GM19452 (cell line): ENCODE data around the gene UBXN7.
"Not testable (repeated sequence)": the region's sequence is repeated elsewhere in the genome, so short reads cannot be mapped to it uniquely, and the experiment has no call there.

ENCODE experiments used
- ATAC-seq: cut with Tn5 transposase; IDR thresholded peaks from one replicate; pipeline ENCODE4 v1.9.1; 2021; ENCODE audit not compliant: unreplicated experiment

UBXN7 gene

GRCh38 chr3:196357905-196358304 lies 74.3 kb downstream of the UBXN7 start:
- ATAC-seq: no peak

- no peak for ATAC-seq
These were observed 75.7 kb downstream of the UBXN7 start for GRCh38 chr3:196356556-196356955.

DNA sequence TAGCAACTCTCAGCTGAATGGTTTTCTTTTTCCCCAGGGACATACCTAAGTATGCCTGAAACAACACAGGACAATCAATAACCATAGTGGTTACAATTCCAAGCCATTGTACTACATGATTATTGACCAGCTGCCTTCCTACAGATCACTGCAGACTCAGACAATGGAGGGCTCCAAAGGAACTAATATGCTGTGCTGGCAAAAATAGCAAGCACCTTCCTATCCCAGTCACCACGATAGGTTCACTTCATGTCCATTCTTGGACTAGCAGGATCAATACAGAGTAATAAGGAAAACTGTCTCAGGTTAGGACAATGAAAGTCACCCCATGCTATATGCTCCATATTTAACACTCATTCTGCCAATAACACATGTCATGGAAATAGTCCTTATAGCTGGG lies 76.6 kb downstream of the UBXN7 start:
- ATAC-seq: no peak

- ATAC-seq: no peak
These were observed 78.1 kb downstream of the UBXN7 start for GRCh38 chr3:196354132-196354531.

- no peak for ATAC-seq
These were observed 80.7 kb downstream of the UBXN7 start for GRCh38 chr3:196351541-196351940.

- ATAC-seq: no peak
These were observed 82.2 kb downstream of the UBXN7 start for GRCh38 chr3:196350067-196350466.

- no peak for ATAC-seq
These were observed 83.5 kb downstream of the UBXN7 start for GRCh38 chr3:196348698-196349097.

GRCh38 chr3:196344663-196345062 lies 87.6 kb downstream of the UBXN7 start:
- ATAC-seq: no peak

- not testable (repeated sequence) for ATAC-seq
These were observed 88.3 kb downstream of the UBXN7 start for GRCh38 chr3:196343917-196344316.

GRCh38 chr3:196341137-196341536 lies 91.1 kb downstream of the UBXN7 start:
- no peak for ATAC-seq

GRCh38 chr3:196340466-196340865 lies 91.8 kb downstream of the UBXN7 start:
- ATAC-seq: no peak

- ATAC-seq: no peak
These were observed 92.6 kb downstream of the UBXN7 start for GRCh38 chr3:196339493-196340254.

- no peak for ATAC-seq
These were observed 93.2 kb downstream of the UBXN7 start for GRCh38 chr3:196339044-196339443.

GRCh38 chr3:196336319-196337145 lies 95.7 kb downstream of the UBXN7 start:
- no peak for ATAC-seq

GRCh38 chr3:196335503-196335948 lies 96.7 kb downstream of the UBXN7 start:
- no peak for ATAC-seq

DNA sequence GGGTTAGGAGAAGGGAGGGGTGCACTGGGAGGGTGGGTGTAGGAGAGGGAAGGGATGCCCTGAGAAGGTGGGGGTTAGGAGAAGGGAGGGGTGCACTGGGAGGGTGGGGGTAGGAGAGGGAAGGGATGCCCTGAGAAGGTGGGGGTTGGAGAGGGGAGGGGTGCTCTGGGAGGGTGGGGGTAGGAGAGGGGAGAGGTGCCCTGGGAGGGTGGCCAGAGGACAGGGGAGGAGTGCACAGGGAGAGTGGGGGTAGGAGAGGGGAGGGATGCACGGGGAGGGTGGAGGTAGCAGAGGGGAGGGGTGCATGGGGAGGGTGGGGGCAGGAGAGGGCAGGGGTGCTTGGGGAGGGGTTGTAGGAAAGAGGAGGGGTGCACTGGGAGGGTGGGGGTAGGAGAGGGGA lies 97.2 kb downstream of the UBXN7 start:
- ATAC-seq: no peak

- no peak for ATAC-seq
These were observed 100.1 kb downstream of the UBXN7 start for GRCh38 chr3:196332168-196332567.

DNA sequence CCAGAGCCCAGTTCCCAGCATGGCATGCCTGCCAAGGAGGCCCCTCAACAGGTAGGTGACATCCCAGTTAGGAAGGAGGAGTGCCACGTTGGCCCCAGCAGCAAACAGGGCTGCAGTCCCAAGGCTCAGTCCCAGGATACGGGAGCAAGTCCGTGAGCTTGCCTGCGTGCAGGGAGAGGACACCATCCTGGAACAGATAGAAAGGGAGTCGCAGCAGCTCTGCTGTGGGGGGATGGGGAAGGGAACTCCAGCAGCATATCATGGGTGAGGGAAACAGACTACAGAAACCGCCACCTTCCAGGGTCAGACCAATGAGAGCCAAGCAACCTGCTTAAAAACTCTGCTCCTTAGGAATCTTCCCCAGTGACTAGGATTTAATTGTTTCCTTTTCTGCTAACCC lies 104.8 kb downstream of the UBXN7 start:
- no peak for ATAC-seq

GRCh38 chr3:196326936-196327335 lies 105.3 kb downstream of the UBXN7 start:
- ATAC-seq: no peak

DNA sequence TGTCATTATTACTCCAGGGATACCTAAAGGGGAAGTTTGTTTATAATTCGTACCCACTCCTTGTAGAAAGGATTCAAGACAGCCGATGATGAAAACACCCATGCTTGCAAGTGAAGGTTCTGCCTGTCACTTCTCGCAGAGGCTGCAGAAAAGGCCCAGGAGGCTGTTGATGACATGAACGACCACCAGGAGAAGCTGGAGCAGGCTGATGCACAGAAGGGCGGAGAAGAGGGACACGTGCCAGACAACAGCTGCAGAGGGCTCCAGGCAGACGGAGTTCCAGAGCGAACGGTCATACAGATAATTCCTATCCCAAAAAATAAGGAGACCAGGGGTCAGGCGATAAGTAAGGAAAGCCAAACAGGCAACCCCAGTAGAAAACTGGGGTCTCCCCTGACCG lies 108.5 kb downstream of the UBXN7 start:
- no peak for ATAC-seq

- no peak for ATAC-seq
These were observed 109.2 kb downstream of the UBXN7 start for GRCh38 chr3:196323016-196323415.

GRCh38 chr3:196321162-196321561 lies 111.1 kb downstream of the UBXN7 start:
- no peak for ATAC-seq
